SK-N-SH (cell line): ENCODE data around the gene MKRN2. TPM values are rescaled to one million over a fixed set of nuclear protein-coding genes. Genes with fewer than 3 reads are reported as not detected.
A peak's percentile ranks its signal among the peaks of the same experiment; 100 is the strongest.

Source experiments
- CTCF ChIA-PET: fragments of 300-600, 350-600 bp; formaldehyde crosslinking; extraction: SDS; loops from one replicate; lab custom pipeline; 2021; lab: Yijun Ruan, JAX
- POLR2A ChIA-PET: fragments of 350-600 bp; sonication (Branson Sonifier 250); formaldehyde crosslinking; extraction: SDS; loops from one replicate; lab custom pipeline; 2020; ENCODE audit warnings: antibody characterized with exemption, inconsistent platforms; lab: Yijun Ruan, JAX
- DNase-seq: peaks from one replicate; pipeline ENCODE4 v3.0.0; 2012
- H2AFZ ChIP-seq: fragments of 200-600 bp; sonication (generic); 2 replicates; pipeline ENCODE4 v1.8.1; 2016; ENCODE audit warnings: antibody characterized with exemption, mild to moderate bottlenecking, low read depth
- H3F3A ChIP-seq: fragments of 200-600 bp; sonication (generic); replicated peaks from 2 replicates; pipeline ENCODE3; 2016; ENCODE audit warnings: antibody characterized with exemption, mild to moderate bottlenecking; ENCODE audit not compliant: insufficient read depth
- H3K27ac ChIP-seq, 2 experiments: fragments of 200-500 bp in 1 of 2; fragments of 200-600 bp in 1 of 2; sonication (Bioruptor generic) in 1 of 2; sonication (generic), shearing (Covaris generic) in 1 of 2; 2 replicates each; pipeline versions ENCODE4 v1.5.1 to v1.6.1; 2014 to 2016; ENCODE audit warnings: low read depth in 2 of 2, inconsistent platforms in 1 of 2, low read length in 1 of 2, mild to moderate bottlenecking in 1 of 2, mixed read lengths in 1 of 2
- H3K27me3 ChIP-seq: fragments of 200-600 bp; sonication (generic), shearing (Covaris generic); 2 replicates; pipeline ENCODE4 v1.6.1; 2016; ENCODE audit warnings: mixed run types; ENCODE audit not compliant: insufficient read depth
- H3K36me3 ChIP-seq, 2 experiments: fragments of 200-500 bp in 1 of 2; fragments of 200-600 bp in 1 of 2; sonication (Bioruptor generic) in 1 of 2; sonication (generic) in 1 of 2; replicated peaks in 1 of 2; 2 replicates each; pipeline versions ENCODE3 to v1.5.1; 2014 to 2016; ENCODE audit warnings: low read length in 1 of 2, mild to moderate bottlenecking in 1 of 2; ENCODE audit not compliant: insufficient read depth in 2 of 2, control insufficient read depth in 1 of 2
- H3K4me1 ChIP-seq, 2 experiments: fragments of 200-500 bp in 1 of 2; fragments of 200-600 bp in 1 of 2; sonication (Bioruptor generic) in 1 of 2; sonication (generic), shearing (Covaris generic) in 1 of 2; 2 replicates each; pipeline versions ENCODE4 v1.5.1 to v1.6.1; 2014 to 2016; ENCODE audit warnings: low read depth in 1 of 2, low read length in 1 of 2, mixed run types in 1 of 2; ENCODE audit not compliant: insufficient read depth in 2 of 2, control insufficient read depth in 1 of 2
- H3K4me2 ChIP-seq: fragments of 200-600 bp; sonication (generic), shearing (Covaris generic); 2 replicates; pipeline ENCODE4 v1.6.1; 2017; ENCODE audit warnings: mixed run types
- H3K4me3 ChIP-seq, 2 experiments: fragments of 200-500 bp in 1 of 2; fragments of 200-600 bp in 1 of 2; sonication (Bioruptor generic) in 1 of 2; sonication (generic), shearing (Covaris generic) in 1 of 2; 2 replicates each; pipeline versions ENCODE4 v1.5.1 to v1.8.1; 2014 to 2016; ENCODE audit warnings: low read depth in 2 of 2, inconsistent platforms in 1 of 2, low read length in 1 of 2, mild to moderate bottlenecking in 1 of 2, mixed read lengths in 1 of 2, moderate library complexity in 1 of 2
- H3K79me2 ChIP-seq: fragments of 200-600 bp; sonication (generic); 2 replicates; pipeline ENCODE4 v1.8.1; 2017; ENCODE audit warnings: mild to moderate bottlenecking; ENCODE audit not compliant: insufficient read depth
- H3K9ac ChIP-seq: fragments of 200-600 bp; sonication (generic); 2 replicates; pipeline ENCODE4 v1.6.1; 2017; ENCODE audit warnings: mixed run types
- H3K9me2 ChIP-seq: fragments of 200-600 bp; sonication (generic); 2 replicates; pipeline ENCODE4 v1.6.1; 2017; ENCODE audit warnings: mixed run types
- H3K9me3 ChIP-seq: fragments of 200-600 bp; sonication (generic); 2 replicates; pipeline ENCODE4 v1.6.1; 2017; ENCODE audit warnings: mixed run types, mild to moderate bottlenecking, moderate library complexity
- H4K20me1 ChIP-seq: fragments of 200-600 bp; sonication (generic); 2 replicates; pipeline ENCODE4 v1.6.1; 2017; ENCODE audit warnings: mild to moderate bottlenecking, mixed run types; ENCODE audit not compliant: insufficient read depth
- CHD2 ChIP-seq: fragments of 150-350 bp; IDR thresholded peaks from 2 replicates; pipeline ENCODE4 v1.6.1; 2018; ENCODE audit warnings: low read length; ENCODE audit not compliant: partially characterized antibody
- ELF1 ChIP-seq: IDR thresholded peaks from 2 replicates; pipeline ENCODE4 v1.4.0; 2012
- EP300 ChIP-seq, 2 experiments: IDR thresholded peaks; 2 replicates each; pipeline versions ENCODE4 v1.4.0 to v1.6.1; 2012; ENCODE audit warnings: borderline replicate concordance in 1 of 2, low read depth in 1 of 2, low read length in 1 of 2
- EZH2phosphoT487 ChIP-seq: fragments of 200-600 bp; sonication (generic); IDR thresholded peaks from 2 replicates; pipeline ENCODE4 v1.6.1; 2017; ENCODE audit warnings: low read depth, mixed run types, mild to moderate bottlenecking, antibody characterized with exemption, moderate library complexity, borderline replicate concordance
- FOSL2 ChIP-seq: IDR thresholded peaks from 2 replicates; pipeline ENCODE4 v1.4.0; 2012; ENCODE audit warnings: low read depth, mild to moderate bottlenecking, moderate library complexity, borderline replicate concordance
- GABPA ChIP-seq: IDR thresholded peaks from 2 replicates; pipeline ENCODE4 v1.4.0; 2012; ENCODE audit warnings: low read depth, mild to moderate bottlenecking
- IRF3 ChIP-seq: fragments of 150-350 bp; IDR thresholded peaks from 2 replicates; pipeline ENCODE4 v1.6.1; 2016; ENCODE audit warnings: mild to moderate bottlenecking, low read depth, low read length
- MEF2A ChIP-seq: IDR thresholded peaks from 2 replicates; pipeline ENCODE4 v1.4.0; 2012; ENCODE audit warnings: low read depth, borderline replicate concordance
- MXI1 ChIP-seq: IDR thresholded peaks from 2 replicates; pipeline ENCODE4 v1.6.1; 2012; ENCODE audit warnings: mild to moderate bottlenecking, low read depth, low read length, improper control_type of control experiment
- POLR2AphosphoS5 ChIP-seq: IDR thresholded peaks from 2 replicates; pipeline ENCODE4 v1.6.1; 2012; ENCODE audit warnings: low read depth, low read length
- RXRA ChIP-seq: IDR thresholded peaks from 2 replicates; pipeline ENCODE4 v1.4.0; 2012; ENCODE audit warnings: low read depth, mild to moderate bottlenecking, borderline replicate concordance
- TAF1 ChIP-seq: IDR thresholded peaks from 2 replicates; pipeline ENCODE4 v1.6.1; 2012; ENCODE audit warnings: low read depth, mild to moderate bottlenecking, low read length, moderate library complexity, borderline replicate concordance
- TCF12 ChIP-seq: IDR thresholded peaks from 2 replicates; pipeline ENCODE4 v1.4.0; 2012
- USF1 ChIP-seq: IDR thresholded peaks from 2 replicates; pipeline ENCODE4 v1.4.0; 2012; ENCODE audit warnings: low read depth, borderline replicate concordance
- WGBS: methylation state at CpG from one replicate; pipeline ENCODE4 v1.1.6; 2017; ENCODE audit warnings: low lambda C conversion rate; 5-methylcytosine and 5-hydroxymethylcytosine counted together
- polyA plus RNA-seq, 3 experiments: library from polyadenylated mRNA; depleted of rRNA; stranded (reverse); fragments of >200 nt; gene quantifications; 2 replicates each; pipeline ENCODE4 v1.2.3, GENCODE V29; 2012
- TF ChIP-seq, protein P1 (sequence below): IDR thresholded peaks from 2 replicates; pipeline ENCODE4 v1.4.0; 2012; ENCODE audit warnings: low read depth, borderline replicate concordance
- TF ChIP-seq, protein P2 (sequence below): fragments of 200-600 bp; sonication (generic); IDR thresholded peaks from 2 replicates; pipeline ENCODE4 v1.6.1; 2017; ENCODE audit warnings: antibody characterized with exemption, mild to moderate bottlenecking, moderate library complexity
- TF ChIP-seq, protein P3 (sequence below): IDR thresholded peaks from 2 replicates; pipeline ENCODE4 v1.6.1; 2012; ENCODE audit warnings: mild to moderate bottlenecking, low read depth, low read length, moderate library complexity
- TF ChIP-seq, protein P4 (sequence below): fragments of 150-350 bp; IDR thresholded peaks from 2 replicates; pipeline ENCODE4 v1.6.1; 2017; ENCODE audit warnings: antibody characterized with exemption, low read length, low read depth, borderline replicate concordance

Gene MKRN2
- 29.8 and 39.6 TPM in 2 replicates for polyA plus RNA-seq (2012; rRNA removed)
- polyA plus RNA-seq (2012; cell fraction: cytosol; rRNA removed): 29.3 and 35.0 TPM in 2 replicates
- 21.0 and 29.3 TPM in 2 replicates for polyA plus RNA-seq (2012; cell fraction: nucleus; rRNA removed)

GRCh38 chr3:12556690-12557472 lies at the start of gene MKRN2:
TSS of gene MKRN2 (plus strand) at chr3:12557087. CDS start at chr3:12557151, 64 bp downstream.
- H3K4me2 ChIP-seq: peak within 1 kb of the TSS; percentile 74
- H3K27me3 ChIP-seq: no peaks in the 10 kb centered on the region
- WGBS: 1% methylated on average over 11 of the region's 77 CpGs
- DNase-seq: peak; percentile 95
- H3K27ac ChIP-seq: peak within 1 kb of the TSS; percentile 93 to 96
- peaks cover 41% of the 10 kb centered on the region for H4K20me1 ChIP-seq
- peaks cover 50% of the 10 kb centered on the region for H3K79me2 ChIP-seq
- no peaks in the 10 kb centered on the region for H3K9me2 ChIP-seq
- ChIA-PET POLR2A (interaction anchor here (1.2 kb wide), 1 partner anchor 28 kb away, joined by 4 read pairs; no protein-coding TSS in a partner anchor), CTCF (interaction anchor here (1.3 to 1.6 kb wide), 3 partner anchors 11 to 280 kb away, joined by 3 read pairs; partner anchors contain the start of gene RAF1)
- peak within 1 kb of the TSS; percentile 92 to 94 for H3K4me3 ChIP-seq
- no peaks in the 10 kb centered on the region for H3K36me3 ChIP-seq
- peaks cover 8 to 16% of the 10 kb centered on the region in 2 experiments; a peak in 3 of 4 replicates for H3K4me1 ChIP-seq
- H3K9me3 ChIP-seq: no peaks in the 10 kb centered on the region
- H2AFZ ChIP-seq: peak within 1 kb of the TSS; percentile 98
- no peaks in the 10 kb centered on the region for H3F3A ChIP-seq
- H3K9ac ChIP-seq: peak within 1 kb of the TSS; percentile 87
- TF ChIP-seq ELF1: no peak; the same call in 1 of the 2 replicates
- TF ChIP-seq TCF12: peak; percentile 6; the same call in 1 of the 2 replicates
- TF ChIP-seq, protein P1, sequence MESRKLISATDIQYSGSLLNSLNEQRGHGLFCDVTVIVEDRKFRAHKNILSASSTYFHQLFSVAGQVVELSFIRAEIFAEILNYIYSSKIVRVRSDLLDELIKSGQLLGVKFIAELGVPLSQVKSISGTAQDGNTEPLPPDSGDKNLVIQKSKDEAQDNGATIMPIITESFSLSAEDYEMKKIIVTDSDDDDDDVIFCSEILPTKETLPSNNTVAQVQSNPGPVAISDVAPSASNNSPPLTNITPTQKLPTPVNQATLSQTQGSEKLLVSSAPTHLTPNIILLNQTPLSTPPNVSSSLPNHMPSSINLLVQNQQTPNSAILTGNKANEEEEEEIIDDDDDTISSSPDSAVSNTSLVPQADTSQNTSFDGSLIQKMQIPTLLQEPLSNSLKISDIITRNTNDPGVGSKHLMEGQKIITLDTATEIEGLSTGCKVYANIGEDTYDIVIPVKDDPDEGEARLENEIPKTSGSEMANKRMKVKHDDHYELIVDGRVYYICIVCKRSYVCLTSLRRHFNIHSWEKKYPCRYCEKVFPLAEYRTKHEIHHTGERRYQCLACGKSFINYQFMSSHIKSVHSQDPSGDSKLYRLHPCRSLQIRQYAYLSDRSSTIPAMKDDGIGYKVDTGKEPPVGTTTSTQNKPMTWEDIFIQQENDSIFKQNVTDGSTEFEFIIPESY: no peak
- TF ChIP-seq CHD2: peak; percentile 90
- peak in 1 of 2 experiments; percentile 19; a peak in 1 of 4 replicates for TF ChIP-seq EP300 (IDR thresholded peaks at IDR 0.05; ENCODE audit: borderline replicate concordance in 1 of 2, low read depth in 1 of 2, low read length in 1 of 2)
- no peak for TF ChIP-seq RXRA
- TF ChIP-seq MEF2A: no peak; the same call in 1 of the 2 replicates
- peak; percentile 92 for TF ChIP-seq MXI1
- no peak; the same call in 1 of the 2 replicates for TF ChIP-seq FOSL2
- TF ChIP-seq TAF1: peak; percentile 95
- no peak for TF ChIP-seq EZH2phosphoT487
- TF ChIP-seq, protein P2, sequence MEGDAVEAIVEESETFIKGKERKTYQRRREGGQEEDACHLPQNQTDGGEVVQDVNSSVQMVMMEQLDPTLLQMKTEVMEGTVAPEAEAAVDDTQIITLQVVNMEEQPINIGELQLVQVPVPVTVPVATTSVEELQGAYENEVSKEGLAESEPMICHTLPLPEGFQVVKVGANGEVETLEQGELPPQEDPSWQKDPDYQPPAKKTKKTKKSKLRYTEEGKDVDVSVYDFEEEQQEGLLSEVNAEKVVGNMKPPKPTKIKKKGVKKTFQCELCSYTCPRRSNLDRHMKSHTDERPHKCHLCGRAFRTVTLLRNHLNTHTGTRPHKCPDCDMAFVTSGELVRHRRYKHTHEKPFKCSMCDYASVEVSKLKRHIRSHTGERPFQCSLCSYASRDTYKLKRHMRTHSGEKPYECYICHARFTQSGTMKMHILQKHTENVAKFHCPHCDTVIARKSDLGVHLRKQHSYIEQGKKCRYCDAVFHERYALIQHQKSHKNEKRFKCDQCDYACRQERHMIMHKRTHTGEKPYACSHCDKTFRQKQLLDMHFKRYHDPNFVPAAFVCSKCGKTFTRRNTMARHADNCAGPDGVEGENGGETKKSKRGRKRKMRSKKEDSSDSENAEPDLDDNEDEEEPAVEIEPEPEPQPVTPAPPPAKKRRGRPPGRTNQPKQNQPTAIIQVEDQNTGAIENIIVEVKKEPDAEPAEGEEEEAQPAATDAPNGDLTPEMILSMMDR: no peak
- no peak for TF ChIP-seq IRF3
- TF ChIP-seq, protein P3, sequence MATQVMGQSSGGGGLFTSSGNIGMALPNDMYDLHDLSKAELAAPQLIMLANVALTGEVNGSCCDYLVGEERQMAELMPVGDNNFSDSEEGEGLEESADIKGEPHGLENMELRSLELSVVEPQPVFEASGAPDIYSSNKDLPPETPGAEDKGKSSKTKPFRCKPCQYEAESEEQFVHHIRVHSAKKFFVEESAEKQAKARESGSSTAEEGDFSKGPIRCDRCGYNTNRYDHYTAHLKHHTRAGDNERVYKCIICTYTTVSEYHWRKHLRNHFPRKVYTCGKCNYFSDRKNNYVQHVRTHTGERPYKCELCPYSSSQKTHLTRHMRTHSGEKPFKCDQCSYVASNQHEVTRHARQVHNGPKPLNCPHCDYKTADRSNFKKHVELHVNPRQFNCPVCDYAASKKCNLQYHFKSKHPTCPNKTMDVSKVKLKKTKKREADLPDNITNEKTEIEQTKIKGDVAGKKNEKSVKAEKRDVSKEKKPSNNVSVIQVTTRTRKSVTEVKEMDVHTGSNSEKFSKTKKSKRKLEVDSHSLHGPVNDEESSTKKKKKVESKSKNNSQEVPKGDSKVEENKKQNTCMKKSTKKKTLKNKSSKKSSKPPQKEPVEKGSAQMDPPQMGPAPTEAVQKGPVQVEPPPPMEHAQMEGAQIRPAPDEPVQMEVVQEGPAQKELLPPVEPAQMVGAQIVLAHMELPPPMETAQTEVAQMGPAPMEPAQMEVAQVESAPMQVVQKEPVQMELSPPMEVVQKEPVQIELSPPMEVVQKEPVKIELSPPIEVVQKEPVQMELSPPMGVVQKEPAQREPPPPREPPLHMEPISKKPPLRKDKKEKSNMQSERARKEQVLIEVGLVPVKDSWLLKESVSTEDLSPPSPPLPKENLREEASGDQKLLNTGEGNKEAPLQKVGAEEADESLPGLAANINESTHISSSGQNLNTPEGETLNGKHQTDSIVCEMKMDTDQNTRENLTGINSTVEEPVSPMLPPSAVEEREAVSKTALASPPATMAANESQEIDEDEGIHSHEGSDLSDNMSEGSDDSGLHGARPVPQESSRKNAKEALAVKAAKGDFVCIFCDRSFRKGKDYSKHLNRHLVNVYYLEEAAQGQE: peak; percentile 68
- peak; percentile 77 for TF ChIP-seq GABPA
- peak; percentile 92 for TF ChIP-seq POLR2AphosphoS5
- TF ChIP-seq, protein P4, sequence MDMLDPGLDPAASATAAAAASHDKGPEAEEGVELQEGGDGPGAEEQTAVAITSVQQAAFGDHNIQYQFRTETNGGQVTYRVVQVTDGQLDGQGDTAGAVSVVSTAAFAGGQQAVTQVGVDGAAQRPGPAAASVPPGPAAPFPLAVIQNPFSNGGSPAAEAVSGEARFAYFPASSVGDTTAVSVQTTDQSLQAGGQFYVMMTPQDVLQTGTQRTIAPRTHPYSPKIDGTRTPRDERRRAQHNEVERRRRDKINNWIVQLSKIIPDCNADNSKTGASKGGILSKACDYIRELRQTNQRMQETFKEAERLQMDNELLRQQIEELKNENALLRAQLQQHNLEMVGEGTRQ: no peak
- peak; percentile 50; the same call in 1 of the 2 replicates for TF ChIP-seq USF1
